Skeletal muscle tissue (tissue), 4 donors: Measurements from ENCODE around the gene SMIM17. TPM values are rescaled to one million over a fixed set of nuclear protein-coding genes. Genes with fewer than 3 reads are reported as not detected.
A peak's percentile ranks its signal among the peaks of the same experiment; 100 is the strongest.

Experiments used
- H3K27ac ChIP-seq: one replicate; pipeline ENCODE4 v1.7.0; 2013; ENCODE audit warnings: mild to moderate bottlenecking, low read depth, low read length, inconsistent platforms
- H3K27me3 ChIP-seq, 3 donors: one replicate each; pipeline ENCODE4 v1.7.0; 2013; ENCODE audit warnings: low read length in 3 of 3; ENCODE audit not compliant: control insufficient read depth in 3 of 3, insufficient read depth in 3 of 3
- H3K36me3 ChIP-seq, 3 donors: one replicate each; pipeline ENCODE4 v1.7.0; 2013; ENCODE audit warnings: low read length in 3 of 3; ENCODE audit not compliant: control insufficient read depth in 3 of 3, insufficient read depth in 3 of 3
- H3K4me1 ChIP-seq, 3 donors: one replicate each; pipeline ENCODE4 v1.7.0; 2013; ENCODE audit warnings: low read length in 3 of 3, mild to moderate bottlenecking in 3 of 3; ENCODE audit not compliant: control insufficient read depth in 3 of 3, insufficient read depth in 3 of 3
- H3K4me3 ChIP-seq, 3 donors: one replicate each; pipeline ENCODE4 v1.7.0; 2013; ENCODE audit warnings: low read length in 3 of 3
- H3K9ac ChIP-seq, 3 donors: one replicate each; pipeline ENCODE4 v1.7.0; 2013; ENCODE audit warnings: low read length in 3 of 3, mild to moderate bottlenecking in 3 of 3, moderate library complexity in 2 of 3, low read depth in 1 of 3
- H3K9me3 ChIP-seq, 3 donors: one replicate each; pipeline ENCODE4 v1.7.0; 2013; ENCODE audit warnings: low read length in 3 of 3; ENCODE audit not compliant: control insufficient read depth in 3 of 3
- total RNA-seq: library from RNA; depleted of rRNA; stranded (reverse); fragments of >200 nt; gene quantifications from one replicate; pipeline ENCODE4 v1.2.3, GENCODE V29; 2014
- donor health status: Osteomylitis.

SMIM17 gene
- total RNA-seq, result 0.52 TPM

DNA sequence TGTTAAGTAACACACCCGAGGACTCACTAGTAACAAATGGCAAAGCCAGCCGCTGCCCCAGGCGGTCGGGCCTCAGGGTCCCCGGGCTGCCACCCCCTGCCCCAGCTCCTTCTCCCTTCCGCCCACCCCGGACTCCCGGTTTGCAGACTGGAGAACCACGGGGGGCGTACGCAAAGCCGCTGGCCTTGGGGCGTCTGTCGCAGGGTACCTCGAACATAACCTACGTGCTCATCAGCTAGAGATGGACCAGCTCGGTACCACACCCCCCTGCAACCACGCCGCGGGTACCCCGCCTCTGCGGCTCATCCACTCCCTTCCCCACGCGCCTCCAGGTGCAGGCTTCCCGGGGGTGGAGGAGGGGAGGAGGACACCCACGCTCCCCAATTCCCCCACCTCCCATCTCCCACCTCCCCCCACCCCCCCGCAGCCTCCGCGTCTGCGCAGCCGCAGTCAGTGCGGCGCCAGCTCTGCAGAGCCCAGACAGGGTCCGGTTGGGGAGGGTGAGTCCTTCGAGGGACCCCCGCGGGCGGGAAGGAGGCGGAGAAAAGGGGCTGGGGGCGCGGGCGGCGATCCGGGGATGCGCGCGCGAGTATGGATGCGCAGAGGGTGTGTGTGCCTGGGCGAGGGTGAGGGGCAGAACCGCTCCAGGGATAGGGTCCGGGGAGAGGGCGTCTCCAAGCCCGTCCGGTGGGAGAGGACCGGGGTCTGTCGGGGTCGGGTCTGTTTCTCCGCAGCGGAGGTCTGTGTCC, at the start of gene SMIM17:
Gene SMIM17 (plus strand): TSS at position 449 of the 749 bp plus-strand sequence. CDS start 2,509 bp downstream, outside the sequence.
- H3K4me3 ChIP-seq, result no peak within 1 kb of the TSS
- H3K36me3 ChIP-seq, result no peaks in the 10 kb centered on the region
- H3K27ac ChIP-seq, result no peak within 1 kb of the TSS
- H3K9ac ChIP-seq, result no peak within 1 kb of the TSS
- peaks cover 8 to 14% (median 13%) of the 10 kb centered on the region in 3 donors for H3K27me3 ChIP-seq
- H3K4me1 ChIP-seq, result no peaks in the 10 kb centered on the region
- H3K9me3 ChIP-seq, result peaks cover 0 to 13% (median 2%) of the 10 kb centered on the region in 3 donors

DNA sequence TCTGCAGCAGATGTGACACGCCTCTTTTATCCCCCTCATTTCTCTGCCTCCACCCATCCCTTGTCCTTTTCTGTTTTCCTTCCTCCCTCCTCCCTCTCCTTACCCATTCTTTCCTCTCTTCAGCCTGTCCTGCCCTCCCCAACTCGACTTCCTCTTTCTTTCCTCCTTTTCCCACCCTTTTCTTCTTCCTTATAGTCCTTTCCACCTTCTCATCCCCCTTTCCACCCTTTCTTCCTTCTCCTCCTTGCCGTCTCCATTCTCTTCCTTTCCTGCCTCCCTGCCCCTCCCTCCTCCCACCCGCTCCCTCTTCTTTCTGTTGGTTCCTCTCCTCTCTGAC, 48.5 kb upstream of the SMIM17 start:
- H3K27me3 ChIP-seq, result no peaks in the 10 kb centered on the region
- H3K9me3 ChIP-seq, result no peaks in the 10 kb centered on the region
- H3K27ac ChIP-seq, result no peak overlapping the region
- H3K9ac ChIP-seq, result peak overlapping the region in 1 of 3 donors; percentile 95
- peaks cover 9 to 19% (median 10%) of the 10 kb centered on the region in 3 donors for H3K4me1 ChIP-seq
- peak overlapping the region; percentile 92 to 100 (median 99) for H3K4me3 ChIP-seq
- H3K36me3 ChIP-seq, result peaks cover 0 to 7% (median 3%) of the 10 kb centered on the region in 3 donors

DNA sequence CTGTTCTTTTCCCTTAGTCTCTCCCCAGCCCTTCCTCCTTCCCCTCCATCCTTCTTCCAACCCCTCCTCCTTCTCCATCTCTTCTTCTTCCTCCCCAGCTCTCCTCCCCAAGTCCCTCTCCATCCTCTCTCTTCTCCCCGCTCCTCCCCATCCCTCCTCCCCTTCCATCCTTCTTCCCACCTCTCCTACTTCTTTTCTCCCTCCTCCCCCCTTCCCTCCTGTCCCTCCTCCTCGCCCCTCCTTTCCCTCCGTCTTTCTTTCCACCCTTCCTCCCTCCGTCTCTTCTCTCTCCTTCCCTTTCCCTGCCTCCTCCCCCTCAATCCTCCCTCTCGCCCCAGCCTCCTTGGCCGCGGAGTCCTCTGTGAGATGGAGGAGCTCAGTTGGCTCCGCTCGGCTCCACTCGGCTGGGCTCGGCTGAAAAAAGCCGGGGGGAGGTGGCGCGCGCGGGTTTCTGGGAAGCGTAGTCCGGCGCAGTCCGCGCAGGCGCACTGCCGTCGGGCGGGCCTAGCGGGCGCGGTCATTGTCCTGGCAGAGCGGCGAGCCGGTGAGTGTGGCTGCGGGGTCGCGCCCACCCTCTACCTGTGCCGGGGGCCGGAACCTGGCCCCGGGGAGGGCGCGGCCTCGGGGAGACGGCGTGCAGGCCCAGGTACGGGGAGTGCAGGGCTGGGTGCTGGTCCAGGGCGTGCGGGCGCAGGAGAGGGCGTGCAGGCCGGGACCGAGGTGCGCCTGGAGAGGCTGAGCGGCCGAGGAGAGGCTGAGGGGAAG, 48.0 kb upstream of the SMIM17 start, which contains the start of gene ZNF71:
Gene ZNF71 (plus strand): TSS at position 520 of the 765 bp plus-strand sequence. CDS start 6,257 bp downstream, outside the sequence.
- Histone ChIP-seq H3K27ac (peak within 1 kb of the TSS; percentile 56), H3K36me3 (peaks cover 0 to 7% (median 3%) of the 10 kb centered on the region in 3 donors), H3K4me3 (peak within 1 kb of the TSS; percentile 92 to 100 (median 99)), H3K4me1 (peaks cover 9 to 19% (median 10%) of the 10 kb centered on the region in 3 donors), H3K9ac (peak within 1 kb of the TSS; percentile 88 to 95 (median 89)), H3K9me3 (no peaks in the 10 kb centered on the region), H3K27me3 (no peaks in the 10 kb centered on the region)

DNA sequence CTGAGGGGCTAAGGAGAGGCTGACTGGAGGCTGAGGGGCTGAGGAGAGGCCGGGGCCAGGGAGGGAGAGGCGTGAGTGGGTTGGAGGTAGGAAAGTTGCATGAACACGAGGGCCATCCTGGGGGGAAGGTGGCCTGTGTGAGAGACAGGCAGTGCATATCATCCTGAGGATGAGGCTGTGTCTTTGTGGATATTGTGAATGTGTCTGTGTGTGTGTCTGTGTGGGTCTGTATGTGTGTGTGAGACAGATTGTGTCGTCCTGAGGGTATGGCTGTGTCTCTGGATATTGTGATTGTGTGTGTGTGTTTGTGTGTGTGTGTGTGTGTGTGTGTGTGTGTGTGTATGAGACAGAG, 47.4 kb upstream of the SMIM17 start:
- no peaks in the 10 kb centered on the region for H3K9me3 ChIP-seq
- peaks cover 0 to 7% (median 3%) of the 10 kb centered on the region in 3 donors for H3K36me3 ChIP-seq
- peak overlapping the region; percentile 56 for H3K27ac ChIP-seq

DNA sequence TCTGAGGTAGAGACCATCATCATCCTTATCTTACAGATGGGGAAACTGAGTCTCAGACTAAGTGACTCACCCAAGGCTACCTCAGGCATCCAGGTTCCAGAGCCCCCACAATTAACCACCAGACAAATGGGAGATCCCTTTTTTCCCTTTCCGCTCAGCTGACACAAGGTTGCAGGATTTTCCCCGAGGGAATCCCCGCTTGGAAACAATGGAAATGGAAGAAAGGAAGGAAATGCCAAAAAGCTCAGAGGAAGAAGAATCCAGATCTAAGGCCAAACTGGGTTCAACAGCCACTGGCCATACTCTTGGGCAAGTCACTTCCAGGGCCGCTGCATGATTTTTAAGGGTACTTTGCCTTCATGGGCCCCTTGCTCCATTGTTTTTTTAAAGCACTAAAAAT, 46.3 kb upstream of the SMIM17 start:
- Histone ChIP-seq H3K9ac (no peak overlapping the region), H3K27ac (no peak overlapping the region), H3K27me3 (no peaks in the 10 kb centered on the region), H3K4me3 (peak overlapping the region in 1 of 3 donors; percentile 5), H3K36me3 (peaks cover 6 to 15% (median 9%) of the 10 kb centered on the region in 3 donors), H3K4me1 (peaks cover 9 to 19% (median 10%) of the 10 kb centered on the region in 3 donors), H3K9me3 (peaks cover 0 to 5% (median 0%) of the 10 kb centered on the region in 3 donors)

More for the DNA sequence above, 47.4 kb upstream of the SMIM17 start:
- H3K9ac ChIP-seq, result peak overlapping the region; percentile 88 to 95 (median 89)
- no peaks in the 10 kb centered on the region for H3K27me3 ChIP-seq
- peak overlapping the region; percentile 92 to 100 (median 99) for H3K4me3 ChIP-seq
- H3K4me1 ChIP-seq, result peaks cover 9 to 19% (median 10%) of the 10 kb centered on the region in 3 donors

DNA sequence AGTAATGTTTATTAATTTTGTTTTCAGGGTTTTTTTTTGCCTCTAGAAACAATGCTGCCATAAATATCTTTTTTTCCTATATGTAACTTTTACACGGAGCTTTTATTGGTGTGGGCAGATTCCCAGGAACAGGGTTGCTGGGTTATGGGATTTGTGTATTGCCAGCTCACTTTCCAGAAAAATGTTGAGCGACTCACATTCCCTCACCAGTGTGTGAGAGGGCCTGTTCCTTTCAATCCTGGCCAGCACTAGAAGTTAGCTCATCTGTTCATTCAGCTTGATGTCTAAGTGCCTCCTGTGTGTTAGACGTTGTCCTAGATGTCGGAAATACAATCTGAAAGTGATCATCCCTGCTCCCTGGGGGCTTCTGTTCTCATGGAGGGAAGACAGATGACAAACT, 45.3 kb upstream of the SMIM17 start:
- peaks cover 9 to 19% (median 10%) of the 10 kb centered on the region in 3 donors for H3K4me1 ChIP-seq
- H3K9me3 ChIP-seq, result peaks cover 0 to 5% (median 0%) of the 10 kb centered on the region in 3 donors
- no peaks in the 10 kb centered on the region for H3K27me3 ChIP-seq
- H3K27ac ChIP-seq, result no peak overlapping the region
- no peak overlapping the region for H3K4me3 ChIP-seq
- peaks cover 11 to 24% (median 15%) of the 10 kb centered on the region in 3 donors for H3K36me3 ChIP-seq
- no peak overlapping the region for H3K9ac ChIP-seq

DNA sequence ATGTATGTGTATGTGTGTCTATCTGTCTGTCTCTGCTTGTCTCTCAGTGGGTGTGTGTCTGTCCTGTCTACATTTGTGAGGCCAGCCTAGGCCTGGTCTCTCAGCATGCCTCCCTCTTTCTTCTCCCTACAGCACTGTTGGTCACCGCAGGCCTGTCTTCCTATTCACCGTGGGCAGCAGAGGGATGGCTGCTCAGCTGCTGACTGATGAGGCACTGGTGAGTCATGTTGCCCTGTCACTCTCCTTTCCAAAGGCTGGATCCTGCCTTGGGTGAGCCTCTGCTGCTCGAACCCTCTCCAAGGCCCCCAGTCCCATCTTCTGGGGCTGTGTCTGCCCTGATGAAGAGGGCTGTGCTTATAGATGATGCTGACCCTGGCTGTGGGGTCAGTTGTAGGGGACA, 41.6 kb upstream of the SMIM17 start:
- Histone ChIP-seq H3K27me3 (no peaks in the 10 kb centered on the region), H3K27ac (no peak overlapping the region), H3K4me1 (peaks cover 0 to 5% (median 4%) of the 10 kb centered on the region in 3 donors), H3K36me3 (peaks cover 16 to 37% (median 24%) of the 10 kb centered on the region in 3 donors), H3K9me3 (peaks cover 8 to 19% (median 12%) of the 10 kb centered on the region in 3 donors), H3K9ac (no peak overlapping the region), H3K4me3 (no peak overlapping the region)

DNA sequence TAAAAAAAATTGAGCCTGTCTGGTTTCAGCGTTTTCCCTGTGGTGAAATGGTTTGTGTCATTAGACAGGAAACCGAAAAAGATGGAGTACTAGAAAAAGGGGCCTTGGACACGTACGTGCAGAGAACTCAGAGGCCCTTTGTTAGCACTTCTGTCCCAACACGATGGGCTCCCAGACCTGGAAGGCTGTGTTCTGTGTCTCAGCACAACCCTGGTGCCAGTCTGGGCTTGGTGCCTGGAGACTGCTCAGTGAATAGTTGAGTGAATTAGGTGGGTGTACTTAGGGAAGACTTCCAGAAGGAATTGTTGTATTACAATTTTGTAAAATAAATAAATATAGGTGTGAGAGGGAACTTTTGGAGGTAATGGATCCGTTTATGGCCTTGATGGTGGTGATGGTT, 39.1 kb upstream of the SMIM17 start:
- H3K36me3 ChIP-seq, result peaks cover 13 to 29% (median 24%) of the 10 kb centered on the region in 3 donors
- H3K9ac ChIP-seq, result no peak overlapping the region
- H3K4me3 ChIP-seq, result no peak overlapping the region
- no peaks in the 10 kb centered on the region for H3K4me1 ChIP-seq
- peaks cover 16 to 22% (median 18%) of the 10 kb centered on the region in 3 donors for H3K9me3 ChIP-seq
- no peak overlapping the region for H3K27ac ChIP-seq
- H3K27me3 ChIP-seq, result no peaks in the 10 kb centered on the region

DNA sequence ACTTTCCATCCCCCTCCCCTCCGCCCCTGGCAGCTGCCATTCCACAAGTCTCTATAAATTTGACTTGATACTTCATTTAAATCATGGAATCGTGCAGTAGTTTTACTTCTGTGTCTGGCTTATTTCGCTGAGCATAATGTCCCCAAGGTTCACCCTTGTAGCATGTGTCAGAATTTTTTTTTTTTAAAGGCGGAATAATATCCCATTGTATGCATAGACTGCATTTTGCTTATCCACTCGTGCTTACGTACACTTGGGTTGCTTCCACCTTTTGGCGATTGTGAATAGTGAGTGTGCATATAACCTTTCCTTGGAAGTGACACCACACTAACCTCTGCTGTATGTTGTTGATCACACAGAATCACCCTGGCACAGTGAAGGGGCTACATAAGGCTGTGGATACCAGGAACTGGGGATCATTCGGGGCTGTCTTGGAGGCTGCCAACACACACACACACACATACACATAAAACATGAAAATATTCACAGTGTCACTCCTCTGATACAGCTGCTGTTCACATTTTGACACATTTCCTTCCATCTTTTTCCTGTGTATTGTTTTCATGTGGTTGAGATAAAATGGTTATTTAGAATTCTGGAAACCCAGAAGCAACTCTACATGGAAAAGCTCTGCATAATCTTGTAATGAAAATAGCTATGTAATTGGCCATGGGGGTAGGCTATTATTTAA, 34.5 kb upstream of the SMIM17 start:
- H3K36me3 ChIP-seq, result peaks cover 6 to 15% (median 10%) of the 10 kb centered on the region in 3 donors
- H3K4me3 ChIP-seq, result no peak overlapping the region
- H3K27ac ChIP-seq, result no peak overlapping the region
- no peaks in the 10 kb centered on the region for H3K27me3 ChIP-seq
- H3K9ac ChIP-seq, result no peak overlapping the region
- H3K9me3 ChIP-seq, result peaks cover 22 to 31% (median 30%) of the 10 kb centered on the region in 3 donors
- H3K4me1 ChIP-seq, result no peaks in the 10 kb centered on the region
